H1 (cell line): ENCODE data around the gene PCP4L1. TPM values are rescaled to one million over a fixed set of nuclear protein-coding genes. Genes with fewer than 3 reads are reported as not detected.

Experiments
- CTCF ChIA-PET: fragments of 300-600 bp; sonication (Branson Sonifier 250); formaldehyde crosslinking; loops from one replicate; lab custom pipeline; 2021; ENCODE audit not compliant: partially characterized antibody; lab: Charles Lee
- POLR2A ChIA-PET: fragments of 300-600 bp; sonication (Branson Sonifier 250); formaldehyde crosslinking; loops from one replicate; lab custom pipeline; 2021; ENCODE audit warnings: inconsistent platforms; ENCODE audit not compliant: partially characterized antibody; lab: Charles Lee
- DNase-seq, 2 experiments: peaks; one replicate each; pipeline versions ENCODE4 v3.0.0 to v3.0.0-alpha.2; 2010 to 2022; ENCODE audit warnings: low spot score in 2 of 2, low read depth in 1 of 2, mixed read lengths in 1 of 2
- FAIRE-seq: peaks from 2 replicates; lab custom pipeline; 2011; peaks lifted over from hg19 to GRCh38; lab: Jason Lieb, UNC
- H2AFZ ChIP-seq: 2 replicates; pipeline ENCODE4 v1.8.1; 2012; ENCODE audit warnings: low read length, inconsistent platforms
- H2AK5ac ChIP-seq: 2 replicates; pipeline ENCODE4 v1.6.1; 2013; ENCODE audit warnings: low read depth, low read length
- H2BK120ac ChIP-seq: replicated peaks from 2 replicates; pipeline ENCODE3; 2013; ENCODE audit warnings: low read depth, low read length, inconsistent platforms
- H2BK12ac ChIP-seq: 2 replicates; pipeline ENCODE4 v1.6.1; 2013; ENCODE audit warnings: low read depth, low read length
- H2BK15ac ChIP-seq: 2 replicates; pipeline ENCODE4 v1.6.1; 2013; ENCODE audit warnings: low read length
- H2BK20ac ChIP-seq: 2 replicates; pipeline ENCODE4 v1.6.1; 2013; ENCODE audit warnings: low read length
- H2BK5ac ChIP-seq: 2 replicates; pipeline ENCODE4 v1.6.1; 2013; ENCODE audit warnings: low read depth, low read length
- H3K14ac ChIP-seq: 2 replicates; pipeline ENCODE4 v1.6.1; 2013; ENCODE audit warnings: inconsistent platforms; ENCODE audit not compliant: insufficient read length
- H3K18ac ChIP-seq: 2 replicates; pipeline ENCODE4 v1.6.1; 2013; ENCODE audit warnings: low read length; ENCODE audit errors: extremely low read depth
- H3K23ac ChIP-seq: 2 replicates; pipeline ENCODE4 v1.6.1; 2013; ENCODE audit warnings: inconsistent platforms; ENCODE audit not compliant: insufficient read length
- H3K23me2 ChIP-seq: 2 replicates; pipeline ENCODE4 v1.6.1; 2013; ENCODE audit warnings: low read depth, low read length
- H3K27ac ChIP-seq: 2 replicates; pipeline ENCODE4 v1.6.1; 2011; ENCODE audit warnings: low read depth, low read length, inconsistent platforms
- H3K27me3 ChIP-seq, 4 experiments: replicated peaks in 1 of 4; 1 replicate in 1 of 4; 2 replicates in 3 of 4; pipeline versions ENCODE4 v1.6.1 to v1.8.1; 2011 to 2013; ENCODE audit warnings: low read length in 3 of 4, mild to moderate bottlenecking in 3 of 4, inconsistent platforms in 2 of 4, mixed read lengths in 2 of 4, moderate library complexity in 1 of 4; ENCODE audit not compliant: control insufficient read depth in 3 of 4, insufficient read depth in 3 of 4; ENCODE audit errors: extremely low read depth in 1 of 4
- H3K36me3 ChIP-seq, 4 experiments: 2 replicates each; pipeline versions ENCODE4 v1.6.1 to v1.8.1; 2011 to 2013; ENCODE audit warnings: mild to moderate bottlenecking in 4 of 4, low read length in 3 of 4, moderate library complexity in 2 of 4, control low read depth in 1 of 4, inconsistent platforms in 1 of 4; ENCODE audit not compliant: insufficient read depth in 4 of 4, control insufficient read depth in 2 of 4
- H3K4ac ChIP-seq: replicated peaks from 2 replicates; pipeline ENCODE3; 2013; ENCODE audit warnings: low read length, low read depth, mixed read lengths, inconsistent platforms; ENCODE audit not compliant: insufficient read length
- H3K4me1 ChIP-seq, 4 experiments: replicated peaks in 1 of 4; 1 replicate in 1 of 4; 2 replicates in 3 of 4; pipeline versions ENCODE4 v1.6.1 to v1.8.1; 2011 to 2013; ENCODE audit warnings: low read length in 3 of 4, inconsistent platforms in 2 of 4, mixed read lengths in 1 of 4; ENCODE audit not compliant: insufficient read depth in 4 of 4, control insufficient read depth in 3 of 4
- H3K4me2 ChIP-seq, 2 experiments: 2 replicates each; pipeline versions ENCODE4 v1.6.1 to v1.8.1; 2011 to 2013; ENCODE audit warnings: low read depth in 2 of 2, low read length in 2 of 2, control low read depth in 1 of 2, inconsistent platforms in 1 of 2, mild to moderate bottlenecking in 1 of 2; ENCODE audit not compliant: insufficient read depth in 1 of 2
- H3K4me3 ChIP-seq, 4 experiments: fragments of 200-600, 300-600 bp in 1 of 4; sonication (generic), shearing (Covaris generic), sonication (Bioruptor Twin) in 1 of 4; 2 replicates each; pipeline versions ENCODE4 v1.5.1 to v1.8.1; 2011 to 2016; ENCODE audit warnings: low read length in 4 of 4, low read depth in 3 of 4, control low read depth in 2 of 4, inconsistent platforms in 2 of 4, mild to moderate bottlenecking in 2 of 4, mixed read lengths in 1 of 4, moderate library complexity in 1 of 4; ENCODE audit not compliant: insufficient read depth in 2 of 4; ENCODE audit errors: extremely low read depth in 1 of 4
- H3K56ac ChIP-seq: replicated peaks from 2 replicates; pipeline ENCODE3; 2013; ENCODE audit warnings: low read depth, mild to moderate bottlenecking, mixed read lengths, low read length, inconsistent platforms; ENCODE audit not compliant: insufficient read length
- H3K79me1 ChIP-seq: 2 replicates; pipeline ENCODE4 v1.6.1; 2013; ENCODE audit warnings: low read depth, low read length, control low read depth
- H3K79me2 ChIP-seq, 2 experiments: 2 replicates each; pipeline versions ENCODE4 v1.6.1 to v1.8.1; 2012 to 2013; ENCODE audit warnings: low read length in 2 of 2, mild to moderate bottlenecking in 2 of 2, inconsistent platforms in 1 of 2; ENCODE audit not compliant: insufficient read depth in 2 of 2, control insufficient read depth in 1 of 2
- H3K9ac ChIP-seq, 4 experiments: replicated peaks in 1 of 4; 1 replicate in 1 of 4; 2 replicates in 3 of 4; pipeline versions ENCODE4 v1.6.1 to v1.8.1; 2011 to 2013; ENCODE audit warnings: low read depth in 3 of 4, low read length in 3 of 4, control low read depth in 2 of 4, mild to moderate bottlenecking in 2 of 4, moderate library complexity in 2 of 4, inconsistent platforms in 1 of 4; ENCODE audit errors: extremely low read depth in 1 of 4
- H3K9me3 ChIP-seq, 2 experiments: 2 replicates each; pipeline versions ENCODE4 v1.6.1 to v1.8.1; 2012 to 2013; ENCODE audit warnings: mild to moderate bottlenecking in 2 of 2, moderate library complexity in 2 of 2, control low read depth in 1 of 2, inconsistent platforms in 1 of 2, low read depth in 1 of 2, low read length in 1 of 2, mixed read lengths in 1 of 2; ENCODE audit not compliant: insufficient read depth in 2 of 2
- H4K20me1 ChIP-seq, 2 experiments: replicated peaks in 1 of 2; 2 replicates each; pipeline versions ENCODE3 to v1.8.1; 2011 to 2013; ENCODE audit warnings: inconsistent platforms in 2 of 2, low read length in 2 of 2, mild to moderate bottlenecking in 1 of 2; ENCODE audit not compliant: insufficient read depth in 2 of 2, control insufficient read depth in 1 of 2
- H4K5ac ChIP-seq: 2 replicates; pipeline ENCODE4 v1.6.1; 2013; ENCODE audit warnings: low read length, low read depth, mixed read lengths, inconsistent platforms; ENCODE audit not compliant: insufficient read length
- H4K8ac ChIP-seq: 2 replicates; pipeline ENCODE4 v1.8.0; 2013; ENCODE audit warnings: mild to moderate bottlenecking, moderate library complexity, low read length, inconsistent platforms; ENCODE audit not compliant: insufficient read depth; ENCODE audit errors: extremely low read depth
- H4K91ac ChIP-seq: replicated peaks from 2 replicates; pipeline ENCODE3; 2013; ENCODE audit warnings: low read length, mixed read lengths, inconsistent platforms; ENCODE audit not compliant: insufficient read length
- EGR1 ChIP-seq: IDR thresholded peaks from 2 replicates; pipeline ENCODE4 v1.6.1; 2011; ENCODE audit warnings: low read depth, low read length, borderline replicate concordance
- EZH2 ChIP-seq: fragments of 200-600 bp; sonication (generic); IDR thresholded peaks from 2 replicates; pipeline ENCODE4 v1.7.1; 2012; ENCODE audit warnings: low read depth, mild to moderate bottlenecking, moderate library complexity, low read length, inconsistent platforms; ENCODE audit not compliant: severe bottlenecking
- MAX ChIP-seq: IDR thresholded peaks from 2 replicates; pipeline ENCODE4 v1.6.1; 2012; ENCODE audit warnings: inconsistent platforms
- SUZ12 ChIP-seq: fragments of 200-600 bp; sonication (generic); IDR thresholded peaks from 2 replicates; pipeline ENCODE4 v1.6.1; 2012; ENCODE audit warnings: mild to moderate bottlenecking, inconsistent platforms, low read length, moderate library complexity, mixed read lengths
- WGBS, 2 experiments: shearing (Covaris generic) in 1 of 2; methylation state at CpG; one replicate each; pipeline versions ENCODE4 v1.1.6 to v1.1.7; 2013 to 2015; ENCODE audit warnings: low lambda C conversion rate in 2 of 2, mixed read lengths in 2 of 2, inconsistent platforms in 1 of 2, low coverage in 1 of 2, missing lambda C conversion rate in 1 of 2; ENCODE audit not compliant: insufficient replicate concordance in 2 of 2, insufficient coverage in 1 of 2, insufficient read length in 1 of 2; ENCODE audit errors: extremely low coverage in 1 of 2, missing lambda C conversion rate in 1 of 2; 5-methylcytosine and 5-hydroxymethylcytosine counted together
- polyA plus RNA-seq, 7 experiments: library from polyadenylated mRNA; depleted of rRNA in 3 of 7; stranded (reverse) in 5 of 7; unstranded in 2 of 7; fragments of >200 nt in 5 of 7; fragments of 200-250 nt in 2 of 7; gene quantifications; 1 replicate in 5 of 7; 2 replicates in 1 of 7; 4 replicates in 1 of 7; pipeline versions ENCODE4 v1.2.1 to v1.2.3, GENCODE V29; 2011 to 2013; ENCODE audit warnings: missing spikeins in 2 of 7, mixed read lengths in 2 of 7
- total RNA-seq: library from RNA; stranded (reverse); fragmentation: NEBNext Ultra II Directional; extraction: Animal tissue kit (Norgen Biotek cat#: 25700); gene quantifications from 2 replicates; pipeline ENCODE4 v1.2.1, GENCODE V29; 2021

The PCP4L1 gene
- total and polyA plus RNA-seq, 2 of the 8 experiments (the other 6 are each of a cell fraction or from before 2014, with no cell fraction given) = 0.41 to 1.0 TPM

GRCh38 chr1:161273402-161273801 lies 14.9 kb downstream of the PCP4L1 start:
- no peak overlapping the region for H3K18ac ChIP-seq
- no peak overlapping the region for H3K4me2 ChIP-seq
- no peak overlapping the region for H2BK12ac ChIP-seq
- H3K4me3 ChIP-seq = no peak overlapping the region
- no peak for DNase-seq
- CTCF ChIA-PET = interaction anchor here (1.0 to 2.7 kb wide), 10 partner anchors 9 to 82 kb away, joined by 3 to 16 read pairs (median 4); no protein-coding TSS in a partner anchor
- H3K79me2 ChIP-seq = no peaks in the 10 kb centered on the region
- H4K91ac ChIP-seq = no peak overlapping the region
- H3K9me3 ChIP-seq = no peaks in the 10 kb centered on the region
- H3K4me1 ChIP-seq = no peaks in the 10 kb centered on the region
- no peak overlapping the region for H2BK15ac ChIP-seq
- TF ChIP-seq SUZ12 = no peak
- TF ChIP-seq EGR1 = no peak
- no peak for TF ChIP-seq EZH2
- TF ChIP-seq MAX = no peak
- no peak overlapping the region for H4K8ac ChIP-seq
- H2BK20ac ChIP-seq = no peak overlapping the region
- no peak overlapping the region for H3K23ac ChIP-seq
- no peak overlapping the region for H3K56ac ChIP-seq
- no peaks in the 10 kb centered on the region for H4K20me1 ChIP-seq
- H2AFZ ChIP-seq = no peak overlapping the region
- H3K79me1 ChIP-seq = no peaks in the 10 kb centered on the region
- POLR2A ChIA-PET = interaction anchor here (0.9 to 1.4 kb wide), 4 partner anchors 9 to 16 kb away, joined by 3 to 4 read pairs (median 3); no protein-coding TSS in a partner anchor
- no peak overlapping the region for H2BK5ac ChIP-seq
- H2BK120ac ChIP-seq = no peak overlapping the region
- no peaks in the 10 kb centered on the region for H3K36me3 ChIP-seq
- H3K23me2 ChIP-seq = no peaks in the 10 kb centered on the region
- H3K27me3 ChIP-seq = no peaks in the 10 kb centered on the region
- H2AK5ac ChIP-seq = no peak overlapping the region
- FAIRE-seq = no peak
- H3K4ac ChIP-seq = no peak overlapping the region
- no peak overlapping the region for H3K14ac ChIP-seq
- H4K5ac ChIP-seq = no peak overlapping the region
- H3K9ac ChIP-seq = no peak overlapping the region
- 78% methylated on average over 3 of the region's 3 CpGs; no CpG with 5 or more reads in 1 of the 2 experiments for WGBS, 2 experiments
- no peak overlapping the region for H3K27ac ChIP-seq
